HG02678 (cell line): ENCODE measurements around the gene PIAS3.
"Not testable (repeated sequence)": the region's sequence is repeated elsewhere in the genome, so short reads cannot be mapped to it uniquely, and the experiment has no call there.

Experiments used
- ATAC-seq: cut with Tn5 transposase; IDR thresholded peaks from one replicate; pipeline ENCODE4 v1.9.1; 2021; ENCODE audit warnings: mild to moderate bottlenecking, moderate library complexity; ENCODE audit not compliant: unreplicated experiment

The PIAS3 gene

GRCh38 chr1:145826030-145826429 is 32.9 kb downstream of the PIAS3 start:
- no peak for ATAC-seq

DNA sequence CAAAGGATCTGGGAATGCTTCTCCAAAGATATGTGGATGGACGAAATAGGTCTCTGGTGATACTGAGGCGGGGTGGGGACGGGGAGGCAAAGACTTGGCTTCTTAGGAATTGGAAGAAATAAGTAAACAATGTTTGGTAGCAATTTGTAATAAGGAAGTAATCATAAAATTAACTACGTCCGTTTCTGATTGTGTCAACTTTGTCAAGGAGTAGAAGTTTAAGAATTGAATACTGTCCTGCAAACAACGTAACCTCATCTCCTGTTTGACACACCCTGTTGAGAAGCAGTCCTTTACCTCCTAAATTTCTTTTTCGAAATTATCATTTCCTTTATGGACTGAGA is 34.4 kb downstream of the PIAS3 start:
- ATAC-seq: no peak

DNA sequence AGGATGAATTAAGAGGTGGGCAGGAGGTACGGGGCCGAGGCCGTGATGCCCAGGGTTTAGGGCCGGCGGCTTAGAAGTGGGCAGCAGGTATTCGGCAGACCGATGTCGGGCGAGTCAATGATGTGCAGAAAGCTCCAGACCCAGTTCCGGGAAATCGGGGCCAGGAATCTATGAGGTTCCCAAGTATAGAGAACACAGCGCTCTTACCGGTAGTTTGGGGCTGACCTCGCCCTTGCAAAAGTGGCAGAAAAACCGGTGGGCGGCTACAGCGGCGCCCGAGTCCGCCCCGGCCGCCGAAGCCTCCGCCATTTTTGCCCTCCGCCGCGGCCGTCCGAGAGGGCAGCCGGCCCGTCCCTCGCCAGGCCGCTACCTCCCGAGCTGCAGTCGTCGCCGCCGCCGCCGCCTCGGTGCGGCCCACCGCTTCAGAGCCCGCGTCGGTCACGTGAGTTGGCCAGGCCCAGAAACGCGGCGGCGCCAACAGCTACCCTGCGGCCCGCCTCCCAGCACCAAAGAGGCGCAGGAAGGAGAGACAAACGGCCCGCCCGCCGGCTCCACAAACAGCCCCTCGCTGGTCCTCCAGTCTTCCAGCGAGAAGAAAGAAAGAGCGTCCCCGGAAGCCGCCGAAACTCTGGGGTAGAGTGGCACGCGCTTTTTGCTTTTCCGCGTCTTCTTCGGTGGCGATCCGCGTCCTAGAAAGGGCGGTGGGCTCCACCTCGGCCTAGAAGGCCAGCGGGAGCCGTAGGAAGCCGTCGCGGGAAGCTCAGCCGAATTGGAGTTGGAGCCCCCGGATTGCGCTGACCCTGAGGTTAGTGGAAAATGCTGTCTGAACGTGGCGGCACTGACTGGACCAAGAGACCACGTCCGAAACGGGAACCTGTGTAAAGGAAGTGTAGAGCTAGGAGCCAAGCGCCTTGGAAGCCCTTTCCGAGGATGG is 35.0 kb downstream of the PIAS3 start, which contains the start of the genes POLR3C and RNF115:
POLR3C (plus strand) TSS at position 636 of the 934 bp plus-strand sequence. CDS start 1,577 bp downstream, outside the sequence.
RNF115 (minus strand) TSS at position 531 of the 934 bp plus-strand sequence; CDS start at position 309, 222 bp downstream.
- peak; percentile 88 for ATAC-seq

DNA sequence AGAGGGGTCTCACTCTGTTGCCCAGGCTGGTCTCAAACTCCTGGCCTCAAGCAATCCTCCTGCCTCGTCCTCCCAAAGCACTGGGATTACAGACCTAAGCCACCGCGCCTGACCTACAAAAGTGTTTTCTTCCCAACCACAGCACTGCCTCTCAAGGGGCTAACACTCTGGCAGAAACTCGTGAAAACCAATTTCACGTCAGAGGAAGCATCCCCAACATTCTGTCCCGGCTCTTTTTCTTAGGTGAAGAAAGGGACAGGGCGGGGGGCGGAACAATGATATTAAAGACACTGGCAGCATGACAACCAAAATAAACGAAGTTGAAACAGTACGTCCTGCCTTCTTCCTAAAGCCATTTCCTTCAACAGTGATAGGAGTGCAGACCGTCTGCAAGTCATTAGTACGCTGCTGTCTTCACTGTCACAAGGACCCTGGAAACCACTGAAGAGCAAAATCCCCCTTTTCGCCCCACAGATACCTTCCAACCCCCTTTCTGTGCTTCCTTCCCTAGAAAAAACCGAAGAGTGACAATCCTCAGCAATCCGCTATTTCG is 36.0 kb downstream of the PIAS3 start:
- ATAC-seq: not testable (repeated sequence)

DNA sequence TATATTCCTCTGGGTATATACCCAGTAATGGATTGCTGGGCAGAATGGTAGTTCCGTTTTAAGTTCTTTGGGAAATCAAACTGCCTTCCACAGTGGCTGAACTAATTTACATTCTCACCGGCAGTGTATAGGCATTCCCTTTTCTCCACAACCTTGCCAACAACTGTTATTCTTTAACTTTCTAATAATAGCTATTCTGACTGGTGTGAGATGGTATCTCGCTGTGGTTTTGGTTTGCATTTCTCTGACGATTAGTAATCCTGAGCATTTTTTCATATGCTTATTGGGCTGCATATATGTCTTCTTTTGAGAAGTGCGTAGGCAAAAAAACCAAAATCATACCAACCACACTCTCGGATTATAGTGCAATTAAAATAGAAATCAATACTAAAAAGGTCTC is 40.8 kb downstream of the PIAS3 start:
- not testable (repeated sequence) for ATAC-seq

- not testable (repeated sequence) for ATAC-seq
Observed at GRCh38 chr1:145812977-145813810, 45.7 kb downstream of the PIAS3 start.

- no peak for ATAC-seq
Observed at GRCh38 chr1:145806844-145807243, 52.0 kb downstream of the PIAS3 start.

DNA sequence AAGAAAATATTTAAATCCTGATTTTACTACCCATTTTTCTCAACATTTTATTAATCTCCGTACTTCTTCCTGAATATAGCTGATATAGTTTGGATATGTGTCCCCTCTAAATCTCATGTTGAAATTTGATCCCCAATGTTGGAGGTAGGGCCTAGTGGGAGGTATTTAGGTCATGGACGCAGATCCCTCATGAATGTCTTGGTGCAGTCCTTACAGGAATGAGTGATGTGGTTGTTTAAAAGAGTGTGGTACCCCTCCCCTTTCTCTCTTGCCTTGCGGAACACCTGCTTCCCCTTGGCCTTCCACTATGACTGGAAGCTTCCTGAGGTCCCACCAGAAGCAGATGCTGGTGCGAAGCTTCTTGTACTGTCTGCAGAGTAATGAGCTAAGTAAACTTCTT is 52.5 kb downstream of the PIAS3 start:
- ATAC-seq: no peak

- ATAC-seq: no peak
Observed at GRCh38 chr1:145805057-145805456, 53.8 kb downstream of the PIAS3 start.

DNA sequence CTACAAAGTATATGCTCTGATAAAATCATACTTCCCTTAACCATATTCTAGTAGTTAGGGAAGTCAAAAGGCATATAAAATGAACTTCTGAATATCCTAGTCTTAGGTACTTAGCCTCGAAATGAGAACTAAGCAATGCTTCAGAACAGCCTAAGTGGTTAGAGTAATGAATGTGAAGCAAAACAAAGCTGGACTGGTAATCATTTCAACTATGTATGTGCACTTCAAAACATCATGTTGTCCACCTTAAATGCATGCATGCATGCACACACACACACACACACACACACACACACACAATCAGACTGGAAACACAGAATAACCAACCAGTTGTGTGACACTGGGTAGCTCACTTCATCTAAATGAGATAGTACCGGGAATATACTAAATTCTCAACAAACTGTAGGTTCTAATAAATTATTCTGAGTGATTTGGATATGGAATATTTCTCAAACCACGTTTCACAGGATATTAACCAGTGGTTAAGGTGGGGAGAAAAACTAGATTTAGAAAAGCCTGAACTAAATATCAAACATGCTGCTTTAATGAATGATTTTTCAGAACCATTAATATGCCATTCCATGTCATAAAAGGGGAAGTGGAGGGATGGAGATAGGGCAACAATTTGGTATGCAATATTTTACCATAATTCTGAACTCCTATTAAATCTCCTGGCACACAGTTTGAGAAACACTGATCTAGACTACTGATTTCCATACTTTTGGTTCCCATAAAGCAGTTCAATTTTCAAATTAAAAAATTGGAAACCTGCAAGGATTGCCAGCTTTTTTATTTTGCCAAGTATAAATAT is 54.4 kb downstream of the PIAS3 start:
- ATAC-seq: no peak

GRCh38 chr1:145799806-145800205 is 59.1 kb downstream of the PIAS3 start:
- no peak for ATAC-seq
